CD14-positive monocyte (primary cell): Measurements from ENCODE around the gene ZNRF1. TPM values are rescaled to one million over a fixed set of nuclear protein-coding genes. Genes with fewer than 3 reads are reported as not detected.

Experiments used
- DNase-seq, 3 donors: peaks; one replicate each; pipeline ENCODE4 v3.0.0-alpha.2; 2011 to 2022
- H2AFZ ChIP-seq: 2 replicates; pipeline ENCODE4 v1.6.0; 2012; ENCODE audit warnings: mild to moderate bottlenecking, low read depth, low read length, inconsistent platforms; ENCODE audit not compliant: insufficient read depth, poor library complexity, severe bottlenecking
- H3K27ac ChIP-seq, 2 donors: 1 replicate in 1 of 2; 2 replicates in 1 of 2; pipeline ENCODE4 v1.5.1; 2012 to 2013; ENCODE audit warnings: low read length in 2 of 2, control low read depth in 1 of 2, inconsistent platforms in 1 of 2, low read depth in 1 of 2, mild to moderate bottlenecking in 1 of 2
- H3K27me3 ChIP-seq, 2 donors: one replicate each; pipeline versions ENCODE4 v1.6.0 to v1.6.1; 2011 to 2013; ENCODE audit warnings: low read length in 2 of 2; ENCODE audit not compliant: control insufficient read depth in 2 of 2, insufficient read depth in 2 of 2
- H3K36me3 ChIP-seq, 2 donors: replicated peaks in 1 of 2; 1 replicate in 1 of 2; 2 replicates in 1 of 2; pipeline versions ENCODE4 v1.5.1 to v1.6.1; 2012 to 2013; ENCODE audit warnings: low read length in 2 of 2, control low read depth in 1 of 2, inconsistent platforms in 1 of 2, mild to moderate bottlenecking in 1 of 2; ENCODE audit not compliant: insufficient read depth in 2 of 2, control insufficient read depth in 1 of 2
- H3K4me1 ChIP-seq, 2 donors: 1 replicate in 1 of 2; 2 replicates in 1 of 2; pipeline versions ENCODE4 v1.5.1 to v1.6.1; 2012 to 2013; ENCODE audit warnings: low read length in 2 of 2, control low read depth in 1 of 2, inconsistent platforms in 1 of 2, mild to moderate bottlenecking in 1 of 2, moderate library complexity in 1 of 2; ENCODE audit not compliant: insufficient read depth in 2 of 2, control insufficient read depth in 1 of 2
- H3K4me2 ChIP-seq: replicated peaks from 2 replicates; pipeline ENCODE3; 2012; ENCODE audit warnings: low read length, moderate library complexity, mild to moderate bottlenecking; ENCODE audit not compliant: poor library complexity, severe bottlenecking; ENCODE audit errors: extremely low read depth
- H3K4me3 ChIP-seq, 3 experiments: fragments of 200-600 bp in 1 of 3; sonication (generic) in 1 of 3; replicated peaks in 1 of 3; 1 replicate in 2 of 3; 2 replicates in 1 of 3; pipeline ENCODE4 v1.5.1; 2011 to 2013; ENCODE audit warnings: low read length in 3 of 3, mild to moderate bottlenecking in 3 of 3, control low read depth in 2 of 3, low read depth in 2 of 3, inconsistent platforms in 1 of 3, moderate library complexity in 1 of 3
- H3K79me2 ChIP-seq: 2 replicates; pipeline ENCODE4 v1.6.0; 2012; ENCODE audit warnings: mild to moderate bottlenecking, control low read depth, inconsistent platforms, low read length, moderate library complexity; ENCODE audit not compliant: insufficient read depth
- H3K9ac ChIP-seq: 2 replicates; pipeline ENCODE4 v1.6.0; 2017; ENCODE audit warnings: low read length, mild to moderate bottlenecking; ENCODE audit not compliant: insufficient read depth, poor library complexity, severe bottlenecking
- H3K9me3 ChIP-seq, 2 donors: replicated peaks in 1 of 2; 1 replicate in 1 of 2; 2 replicates in 1 of 2; pipeline versions ENCODE4 v1.5.1 to v1.6.1; 2012 to 2013; ENCODE audit warnings: low read length in 2 of 2, control low read depth in 1 of 2; ENCODE audit not compliant: control insufficient read depth in 1 of 2, insufficient read depth in 1 of 2
- H4K20me1 ChIP-seq: 2 replicates; pipeline ENCODE4 v1.6.0; 2012; ENCODE audit warnings: mild to moderate bottlenecking, low read length, control low read depth, moderate library complexity; ENCODE audit not compliant: insufficient read depth
- H3K27ac Mint-ChIP-seq, 7 donors: one replicate each; pipeline ENCODE4 v1.8.0; 2020; ENCODE audit warnings: mild to moderate bottlenecking in 7 of 7, mixed read lengths in 7 of 7, moderate library complexity in 6 of 7, inconsistent platforms in 2 of 7
- H3K27me3 Mint-ChIP-seq, 3 donors: one replicate each; pipeline ENCODE4 v1.8.0; 2021 to 2022; ENCODE audit warnings: low read depth in 3 of 3, mild to moderate bottlenecking in 3 of 3, mixed read lengths in 3 of 3, moderate library complexity in 3 of 3, inconsistent platforms in 1 of 3
- H3K36me3 Mint-ChIP-seq, 2 donors: one replicate each; pipeline ENCODE4 v1.8.0; 2020; ENCODE audit warnings: mixed read lengths in 2 of 2, inconsistent platforms in 1 of 2, mild to moderate bottlenecking in 1 of 2
- H3K4me1 Mint-ChIP-seq: one replicate; pipeline ENCODE4 v1.8.0; 2020; ENCODE audit warnings: mild to moderate bottlenecking, mixed read lengths
- H3K4me3 Mint-ChIP-seq, 2 donors: one replicate each; pipeline ENCODE4 v1.8.0; 2020; ENCODE audit warnings: mild to moderate bottlenecking in 2 of 2, mixed read lengths in 2 of 2, moderate library complexity in 1 of 2
- H3K9me3 Mint-ChIP-seq, 7 donors: one replicate each; pipeline ENCODE4 v1.8.0; 2020 to 2022; ENCODE audit warnings: mixed read lengths in 7 of 7, mild to moderate bottlenecking in 6 of 7, moderate library complexity in 6 of 7, inconsistent platforms in 2 of 7
- WGBS: methylation state at CpG from one replicate; pipeline ENCODE4 v1.1.5; 2013; ENCODE audit warnings: missing lambda C conversion rate; ENCODE audit not compliant: insufficient coverage; 5-methylcytosine and 5-hydroxymethylcytosine counted together
- intact Hi-C, 2 donors: fragments of 100-400 bp; cut with micrococcal nuclease; formaldehyde crosslinking; loops; one replicate each; pipeline versions ENCODE4 v1.15.0 to v1.15.1; 2023
- polyA plus RNA-seq, 3 donors: library from polyadenylated mRNA; depleted of rRNA in 1 of 3; unstranded in 2 of 3; stranded (reverse) in 1 of 3; fragments of 300-500 nt in 2 of 3; fragments of >200 nt in 1 of 3; fragmentation: Illumina TruSeq in 2 of 3; gene quantifications; 1 replicate in 2 of 3; 2 replicates in 1 of 3; pipeline ENCODE4 v1.2.3, GENCODE V29; 2012 to 2021
- TF ChIP-seq, protein P1 (sequence below): fragments of 200-600 bp; IDR thresholded peaks from one replicate; pipeline ENCODE4 v1.8.0; 2022; ENCODE audit warnings: antibody characterized with exemption, mild to moderate bottlenecking

Gene ZNRF1
- polyA plus RNA-seq, 3 donors: 1.9 to 5.3 (median 4.3) TPM

DNA sequence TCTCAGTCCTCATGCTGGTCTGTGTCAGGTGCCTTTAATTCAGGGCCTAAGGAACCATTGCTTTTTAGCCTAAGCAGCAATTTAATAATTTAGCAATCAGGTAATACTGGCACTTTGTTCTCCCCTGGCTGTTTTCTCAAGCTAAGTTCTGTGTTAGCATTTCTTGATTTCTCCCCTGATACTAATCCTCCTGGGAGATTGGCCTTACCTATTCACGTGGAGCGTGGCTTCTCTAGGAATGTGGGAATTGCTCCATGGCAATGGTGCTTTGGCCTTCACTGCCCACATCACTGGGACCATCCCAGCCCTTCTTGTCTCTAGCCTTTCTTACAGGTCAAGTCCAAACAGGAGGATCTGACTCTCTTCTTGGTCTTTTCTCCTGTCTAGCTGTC lies 55.7 kb downstream of the ZNRF1 start:
- Mint-ChIP-seq H3K9me3 (peaks cover 0 to 9% (median 0%) of the 10 kb centered on the region in 7 donors), H3K4me3 (no peak overlapping the region), H3K27me3 (peaks cover 0 to 3% (median 1%) of the 10 kb centered on the region in 3 donors), H3K36me3 (peaks cover 0 to 3% of the 10 kb centered on the region in 2 donors), H3K4me1 (peaks cover 16% of the 10 kb centered on the region), H3K27ac (no peak overlapping the region)
- intact Hi-C loops: no loop called here
- Histone ChIP-seq H3K9me3 (no peaks in the 10 kb centered on the region), H4K20me1 (no peaks in the 10 kb centered on the region), H3K27me3 (no peaks in the 10 kb centered on the region), H3K27ac (no peak overlapping the region), H3K79me2 (peaks cover 64% of the 10 kb centered on the region), H3K4me3 (no peak overlapping the region), H2AFZ (no peak overlapping the region), H3K36me3 (peaks cover 0 to 5% of the 10 kb centered on the region in 2 donors), H3K4me2 (no peak overlapping the region), H3K9ac (no peak overlapping the region), H3K4me1 (peaks cover 7 to 8% of the 10 kb centered on the region in 2 donors)
- no peak for DNase-seq
- WGBS: no CpG with 5 or more reads among the region's 2 CpGs
- TF ChIP-seq, protein P1, sequence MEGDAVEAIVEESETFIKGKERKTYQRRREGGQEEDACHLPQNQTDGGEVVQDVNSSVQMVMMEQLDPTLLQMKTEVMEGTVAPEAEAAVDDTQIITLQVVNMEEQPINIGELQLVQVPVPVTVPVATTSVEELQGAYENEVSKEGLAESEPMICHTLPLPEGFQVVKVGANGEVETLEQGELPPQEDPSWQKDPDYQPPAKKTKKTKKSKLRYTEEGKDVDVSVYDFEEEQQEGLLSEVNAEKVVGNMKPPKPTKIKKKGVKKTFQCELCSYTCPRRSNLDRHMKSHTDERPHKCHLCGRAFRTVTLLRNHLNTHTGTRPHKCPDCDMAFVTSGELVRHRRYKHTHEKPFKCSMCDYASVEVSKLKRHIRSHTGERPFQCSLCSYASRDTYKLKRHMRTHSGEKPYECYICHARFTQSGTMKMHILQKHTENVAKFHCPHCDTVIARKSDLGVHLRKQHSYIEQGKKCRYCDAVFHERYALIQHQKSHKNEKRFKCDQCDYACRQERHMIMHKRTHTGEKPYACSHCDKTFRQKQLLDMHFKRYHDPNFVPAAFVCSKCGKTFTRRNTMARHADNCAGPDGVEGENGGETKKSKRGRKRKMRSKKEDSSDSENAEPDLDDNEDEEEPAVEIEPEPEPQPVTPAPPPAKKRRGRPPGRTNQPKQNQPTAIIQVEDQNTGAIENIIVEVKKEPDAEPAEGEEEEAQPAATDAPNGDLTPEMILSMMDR: no peak

DNA sequence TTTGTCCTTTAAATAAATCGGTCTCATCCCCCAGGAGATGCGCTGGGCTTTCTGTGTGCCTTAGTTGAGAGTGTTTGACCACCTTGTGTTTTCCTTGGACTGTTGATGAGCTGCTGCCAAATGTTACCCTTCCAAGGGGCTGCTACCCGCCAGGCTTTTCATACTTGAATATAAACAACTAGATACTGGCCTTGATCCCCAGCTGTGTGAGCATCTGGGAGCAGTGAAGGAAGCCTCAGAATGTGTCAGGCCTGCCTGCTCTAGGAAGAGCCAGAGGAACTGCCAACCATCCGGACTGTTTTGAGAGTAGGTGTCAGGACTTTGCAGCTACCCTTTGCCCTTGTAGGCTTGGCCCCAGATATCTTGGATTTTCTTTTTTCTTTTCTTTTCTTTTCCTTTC lies 60.0 kb downstream of the ZNRF1 start:
- 100% methylated on average over 2 of the region's 4 CpGs for WGBS
- no peak overlapping the region for H3K9ac ChIP-seq
- intact Hi-C loops: no loop called here
- peaks cover 42 to 47% of the 10 kb centered on the region in 2 donors for H3K4me1 ChIP-seq
- H3K4me2 ChIP-seq: no peak overlapping the region
- H2AFZ ChIP-seq: no peak overlapping the region
- Mint-ChIP-seq H3K9me3 (peaks cover 0 to 2% (median 0%) of the 10 kb centered on the region in 7 donors), H3K27ac (peak overlapping the region in 3 of 7 donors; percentile 34 to 63 (median 41)), H3K36me3 (peaks cover 0 to 3% of the 10 kb centered on the region in 2 donors), H3K4me1 (peaks cover 52% of the 10 kb centered on the region), H3K4me3 (no peak overlapping the region), H3K27me3 (peaks cover 0 to 3% (median 0%) of the 10 kb centered on the region in 3 donors)
- no peaks in the 10 kb centered on the region for H3K9me3 ChIP-seq
- no peaks in the 10 kb centered on the region for H4K20me1 ChIP-seq
- peaks cover 0 to 5% of the 10 kb centered on the region in 2 donors for H3K36me3 ChIP-seq
- TF ChIP-seq, protein P1: no peak
- no peak overlapping the region for H3K4me3 ChIP-seq
- H3K27me3 ChIP-seq: no peaks in the 10 kb centered on the region
- peaks cover 81% of the 10 kb centered on the region for H3K79me2 ChIP-seq
- DNase-seq: no peak
- no peak overlapping the region for H3K27ac ChIP-seq
